K562 (cell line): ENCODE results near the gene CCDC184. TPM values are rescaled to one million over a fixed set of nuclear protein-coding genes. Genes with fewer than 3 reads are reported as not detected.

ENCODE experiments used
- BRF1 ChIP-seq: IDR thresholded peaks from 3 replicates; pipeline ENCODE4 v1.6.1; 2011; ENCODE audit warnings: borderline replicate concordance, mild to moderate bottlenecking; ENCODE audit not compliant: insufficient read length; ENCODE audit errors: extremely low read depth
- ETV1 ChIP-seq: fragments of 450-650 bp; conservative IDR thresholded peaks from 2 replicates; pipeline ENCODE4 v1.6.1; 2016; ENCODE audit warnings: missing genetic modification characterization, control low read depth, low read depth, missing compliant biosample characterization
- ETV5 ChIP-seq: sonication (generic); formaldehyde crosslinking; IDR thresholded peaks from 2 replicates; pipeline ENCODE4 v1.4.0; 2020; ENCODE audit warnings: low read depth, mild to moderate bottlenecking, missing genetic modification reagents
- FOXA3 ChIP-seq, 2 experiments: fragments of 450-650 bp in 1 of 2; sonication (generic) in 1 of 2; formaldehyde crosslinking; IDR thresholded peaks in 1 of 2; conservative IDR thresholded peaks in 1 of 2; 2 replicates each; pipeline versions ENCODE4 v1.4.0 to v1.8.0; 2020 to 2022; ENCODE audit warnings: mild to moderate bottlenecking in 2 of 2, missing genetic modification reagents in 1 of 2
- HIVEP1 ChIP-seq: fragments of 250-450 bp; sonication (Bioruptor Pico); IDR thresholded peaks from 2 replicates; pipeline ENCODE4 v1.4.0; 2020; ENCODE audit warnings: mild to moderate bottlenecking
- KDM4B ChIP-seq, 2 experiments: fragments of 450-650 bp in 1 of 2; sonication (generic) in 1 of 2; IDR thresholded peaks; 2 replicates each; pipeline ENCODE4 v1.6.1; 2016 to 2017; ENCODE audit warnings: borderline replicate concordance in 2 of 2, antibody characterized with exemption in 1 of 2, low read depth in 1 of 2, mild to moderate bottlenecking in 1 of 2
- MAX ChIP-seq: sonication (generic); formaldehyde crosslinking; IDR thresholded peaks from 2 replicates; pipeline ENCODE4 v1.9.0; 2022; ENCODE audit warnings: mild to moderate bottlenecking, missing genetic modification reagents
- MEIS2 ChIP-seq: fragments of 450-650 bp; IDR thresholded peaks from 2 replicates; pipeline ENCODE4 v1.6.1; 2014; ENCODE audit warnings: mild to moderate bottlenecking; ENCODE audit not compliant: partially characterized antibody
- MXD1 ChIP-seq: fragments of 250-450 bp; sonication (Bioruptor Pico); IDR thresholded peaks from 2 replicates; pipeline ENCODE4 v1.8.0; 2021; ENCODE audit warnings: borderline replicate concordance, mild to moderate bottlenecking, moderate library complexity; ENCODE audit not compliant: poor library complexity, severe bottlenecking
- MYNN ChIP-seq, 2 experiments: sonication (generic); formaldehyde crosslinking in 1 of 2; IDR thresholded peaks; 2 replicates each; pipeline versions ENCODE4 v1.5.0 to v1.6.1; 2016 to 2020; ENCODE audit warnings: antibody characterized with exemption in 1 of 2, missing genetic modification reagents in 1 of 2
- NFRKB ChIP-seq: fragments of 450-650 bp; IDR thresholded peaks from 2 replicates; pipeline ENCODE4 v1.6.1; 2016; ENCODE audit warnings: low read depth
- RB1 ChIP-seq: fragments of 450-650 bp; IDR thresholded peaks from 2 replicates; pipeline ENCODE4 v1.6.1; 2017; ENCODE audit warnings: low read depth, mild to moderate bottlenecking
- RFX1 ChIP-seq: fragments of 450-650 bp; IDR thresholded peaks from 2 replicates; pipeline ENCODE4 v1.6.1; 2016; ENCODE audit warnings: mild to moderate bottlenecking, moderate library complexity
- RNF2 ChIP-seq: sonication (generic); IDR thresholded peaks from 2 replicates; pipeline ENCODE4 v1.6.1; 2016
- SNIP1 ChIP-seq: fragments of 450-650 bp; IDR thresholded peaks from 2 replicates; pipeline ENCODE4 v1.7.1; 2017; ENCODE audit warnings: low read depth, mild to moderate bottlenecking
- ZBTB7A ChIP-seq: IDR thresholded peaks from 2 replicates; pipeline ENCODE4 v1.6.1; 2011; ENCODE audit warnings: low read depth, mild to moderate bottlenecking, low read length, moderate library complexity, borderline replicate concordance; ENCODE audit not compliant: control insufficient read depth
- ZNF57 ChIP-seq: fragments of 450-650 bp; formaldehyde crosslinking; IDR thresholded peaks from 2 replicates; pipeline ENCODE4 v1.4.0; 2020; ENCODE audit warnings: mild to moderate bottlenecking, moderate library complexity
- polyA plus RNA-seq, 8 experiments: library from polyadenylated mRNA; depleted of rRNA in 4 of 8; stranded (reverse) in 5 of 8; unstranded in 3 of 8; fragments of >200 nt; fragmentation: Nextera tagmentation in 2 of 8; fragmentation: Illumina TruSeq in 1 of 8; extraction: Ambion mirVana in 2 of 8; extraction: Trizol in 1 of 8; gene quantifications; 2 replicates each; pipeline versions ENCODE4 v1.2.1 to v1.2.3, GENCODE V29; 2011 to 2014; ENCODE audit warnings: inconsistent platforms in 1 of 8, missing spikeins in 1 of 8
- total RNA-seq, 7 experiments: library from RNA; depleted of rRNA in 6 of 7; stranded (reverse); fragments of >200 nt in 6 of 7; fragmentation: Illumina TruSeq in 2 of 7; extraction: Trizol in 2 of 7; gene quantifications; 2 replicates each; pipeline versions ENCODE4 v1.2.1 to v1.2.3, GENCODE V29; 2011 to 2021; ENCODE audit warnings: low replicate concordance in 1 of 7
- TF ChIP-seq, protein P1 (sequence below): sonication (generic); formaldehyde crosslinking; IDR thresholded peaks from 2 replicates; pipeline ENCODE4 v1.8.0; 2022; ENCODE audit warnings: mild to moderate bottlenecking, missing genetic modification reagents
- TF ChIP-seq, protein P2 (sequence below): fragments of 450-650 bp; IDR thresholded peaks from 2 replicates; pipeline ENCODE4 v1.6.1; 2017; ENCODE audit warnings: mild to moderate bottlenecking, moderate library complexity

Gene CCDC184
- total and polyA plus RNA-seq, 9 of the 15 experiments (the other 6 are each of a cell fraction or from before 2014, with no cell fraction given): 0.09 TPM; not detected in 8

GRCh38 chr12:48183091-48183875 is at the start of gene CCDC184 (continued):
- TF ChIP-seq MXD1 (CRISPR knock-in tag): no peak
- TF ChIP-seq KDM4B (IDR thresholded peaks at IDR 0.05; ENCODE audit: borderline replicate concordance in 2 of 2, low read depth in 1 of 2): no peak
- TF ChIP-seq, protein P1, sequence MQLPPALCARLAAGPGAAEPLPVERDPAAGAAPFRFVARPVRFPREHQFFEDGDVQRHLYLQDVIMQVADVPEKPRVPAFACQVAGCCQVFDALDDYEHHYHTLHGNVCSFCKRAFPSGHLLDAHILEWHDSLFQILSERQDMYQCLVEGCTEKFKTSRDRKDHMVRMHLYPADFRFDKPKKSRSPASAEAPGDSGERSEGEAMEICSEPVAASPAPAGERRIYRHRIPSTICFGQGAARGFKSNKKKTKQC: no peak
- TF ChIP-seq RNF2: no peak
- TF ChIP-seq ETV5: no peak
- TF ChIP-seq NFRKB: no peak
- no peak for TF ChIP-seq ZNF57 (CRISPR knock-in tag)
- TF ChIP-seq BRF1: no peak
- no peak for TF ChIP-seq HIVEP1
- no peak for TF ChIP-seq ETV1 (tag)
- no peak for TF ChIP-seq RB1
- TF ChIP-seq MAX: no peak
- TF ChIP-seq MEIS2: no peak
- TF ChIP-seq ZBTB7A: no peak
- TF ChIP-seq FOXA3 (CRISPR knock-in tag; conservative IDR thresholded peaks at IDR 0.05 in 1 of 2, IDR thresholded peaks at IDR 0.05 in 1 of 2): no peak
- no peak for TF ChIP-seq MYNN (IDR thresholded peaks at IDR 0.05)
- TF ChIP-seq MYNN (CRISPR knock-in tag; IDR thresholded peaks at IDR 0.05): no peak
- peak; percentile 97 for TF ChIP-seq RFX1
- TF ChIP-seq SNIP1: no peak
- TF ChIP-seq, protein P2, sequence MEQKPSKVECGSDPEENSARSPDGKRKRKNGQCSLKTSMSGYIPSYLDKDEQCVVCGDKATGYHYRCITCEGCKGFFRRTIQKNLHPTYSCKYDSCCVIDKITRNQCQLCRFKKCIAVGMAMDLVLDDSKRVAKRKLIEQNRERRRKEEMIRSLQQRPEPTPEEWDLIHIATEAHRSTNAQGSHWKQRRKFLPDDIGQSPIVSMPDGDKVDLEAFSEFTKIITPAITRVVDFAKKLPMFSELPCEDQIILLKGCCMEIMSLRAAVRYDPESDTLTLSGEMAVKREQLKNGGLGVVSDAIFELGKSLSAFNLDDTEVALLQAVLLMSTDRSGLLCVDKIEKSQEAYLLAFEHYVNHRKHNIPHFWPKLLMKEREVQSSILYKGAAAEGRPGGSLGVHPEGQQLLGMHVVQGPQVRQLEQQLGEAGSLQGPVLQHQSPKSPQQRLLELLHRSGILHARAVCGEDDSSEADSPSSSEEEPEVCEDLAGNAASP: no peak
